AG04449 (cell line): ENCODE measurements around the gene XPOT.

ENCODE experiments used
- CTCF ChIA-PET: fragments of 350-600 bp; formaldehyde crosslinking; extraction: SDS; loops from one replicate; lab custom pipeline; 2021; ENCODE audit warnings: antibody characterized with exemption; lab: Yijun Ruan, JAX
- POLR2A ChIA-PET: fragments of 400-600, 350-600 bp; formaldehyde crosslinking; extraction: SDS; loops from one replicate; lab custom pipeline; 2020; ENCODE audit warnings: antibody characterized with exemption, inconsistent platforms; lab: Yijun Ruan, JAX
- DNase-seq: peaks from one replicate; pipeline ENCODE4 v3.0.0-alpha.2; 2010; ENCODE audit warnings: low read depth, low spot score
- H3K4me3 ChIP-seq: 2 replicates; pipeline ENCODE4 v1.5.1; 2011; ENCODE audit warnings: low read depth, mild to moderate bottlenecking, control low read depth, low read length
- CTCF ChIP-seq: IDR thresholded peaks from one replicate; pipeline ENCODE4 v1.5.1; 2011; ENCODE audit warnings: mild to moderate bottlenecking, moderate library complexity, low read length, control low read depth, inconsistent platforms; ENCODE audit not compliant: insufficient read depth; ENCODE audit errors: missing control alignments

The XPOT gene

GRCh38 chr12:64456119-64456518 is 51.9 kb downstream of the XPOT start:
- ChIA-PET CTCF (interaction anchor here (1.0 kb wide), 1 partner anchor 33 kb away, joined by 3 read pairs; no protein-coding TSS in a partner anchor), POLR2A (no interaction called here)
- H3K4me3 ChIP-seq, result no peak overlapping the region
- no peak for TF ChIP-seq CTCF
- no peak for DNase-seq

- ChIA-PET POLR2A (no interaction called here), CTCF (interaction anchor here (1.0 kb wide), 1 partner anchor 239 kb away, joined by 3 read pairs; no protein-coding TSS in a partner anchor)
- no peak for DNase-seq
Measured at GRCh38 chr12:64457032-64457431, 52.8 kb downstream of the XPOT start.

GRCh38 chr12:64457466-64457865 is 53.3 kb downstream of the XPOT start:
- POLR2A ChIA-PET, result no interaction called here
- H3K4me3 ChIP-seq, result no peak overlapping the region
- CTCF ChIA-PET, result interaction anchor here (1.0 kb wide), 1 partner anchor 238 kb away, joined by 3 read pairs; no protein-coding TSS in a partner anchor
- DNase-seq, result no peak
- no peak for TF ChIP-seq CTCF

More at GRCh38 chr12:64457032-64457431, 52.8 kb downstream of the XPOT start:
- no peak overlapping the region for H3K4me3 ChIP-seq
- TF ChIP-seq CTCF, result no peak

GRCh38 chr12:64457923-64458322 is 53.7 kb downstream of the XPOT start:
- DNase-seq, result no peak
- no peak for TF ChIP-seq CTCF
- ChIA-PET POLR2A (no interaction called here), CTCF (no interaction called here)
- H3K4me3 ChIP-seq, result no peak overlapping the region

GRCh38 chr12:64459394-64459891 is 55.3 kb downstream of the XPOT start:
- ChIA-PET CTCF (interaction anchor here (1.5 kb wide), 1 partner anchor 238 kb away, joined by 5 read pairs; no protein-coding TSS in a partner anchor), POLR2A (no interaction called here)
- no peak overlapping the region for H3K4me3 ChIP-seq
- no peak for DNase-seq
- TF ChIP-seq CTCF, result no peak

- H3K4me3 ChIP-seq, result no peak overlapping the region
- no peak for TF ChIP-seq CTCF
- ChIA-PET POLR2A (interaction anchor here (1.0 kb wide), 1 partner anchor 11 kb away, joined by 4 read pairs; no protein-coding TSS in a partner anchor), CTCF (no interaction called here)
- peak; percentile 84 for DNase-seq
Measured at GRCh38 chr12:64461634-64462414, 57.6 kb downstream of the XPOT start.
